ENCODE results near the gene KCNJ4. TPM values are rescaled to one million over a fixed set of nuclear protein-coding genes. Genes with fewer than 3 reads are reported as not detected.

The KCNJ4 gene
- polyA plus RNA-seq, 4 donors, result 0.06 to 2.1 TPM; not detected in 2

GRCh38 chr22:38461414-38462081 lies 6.5 kb upstream of the KCNJ4 start:
- DNase-seq (peak; percentile 55 to 90), FAIRE-seq (no peak)
- H3K27me3 ChIP-seq (ENCODE audit: control insufficient read depth in 3 of 3, insufficient read depth in 3 of 3, low read length in 3 of 3), result peaks cover 0 to 64% (median 14%) of the 10 kb centered on the region in 3 donors
- H3K27ac ChIP-seq (ENCODE audit: low read depth in 1 of 3, low read length in 2 of 3), result no peak overlapping the region
- H3K4me3 ChIP-seq (ENCODE audit: low read depth in 1 of 3, low read length in 3 of 3), result no peak overlapping the region
- no peaks in the 10 kb centered on the region for H3K9me3 ChIP-seq (ENCODE audit: control insufficient read depth in 2 of 2, insufficient read depth in 1 of 2, low read depth in 1 of 2, low read length in 1 of 2)
- no peaks in the 10 kb centered on the region for H3K36me3 ChIP-seq (ENCODE audit: control insufficient read depth in 3 of 3, insufficient read depth in 2 of 3, low read depth in 1 of 3, low read length in 3 of 3)
- WGBS, 3 donors, result 10 to 14% (median 11%) methylated on average over 50 to 51 of the region's 51 CpGs
- H3K4me1 ChIP-seq (ENCODE audit: control insufficient read depth in 3 of 3, insufficient read depth in 2 of 3, low read depth in 1 of 3, low read length in 2 of 3), result peaks cover 0 to 23% (median 3%) of the 10 kb centered on the region in 3 donors

- H3K36me3 ChIP-seq (ENCODE audit: control insufficient read depth in 3 of 3, insufficient read depth in 2 of 3, low read depth in 1 of 3, low read length in 3 of 3), result no peaks in the 10 kb centered on the region
- no peaks in the 10 kb centered on the region for H3K9me3 ChIP-seq (ENCODE audit: control insufficient read depth in 2 of 2, insufficient read depth in 1 of 2, low read depth in 1 of 2, low read length in 1 of 2)
- WGBS, 3 donors, result 18 to 49% (median 41%) methylated on average over 9 of the region's 9 CpGs
- FAIRE-seq (no peak), DNase-seq (no peak)
- H3K27me3 ChIP-seq (ENCODE audit: control insufficient read depth in 3 of 3, insufficient read depth in 3 of 3, low read length in 3 of 3), result peaks cover 0 to 69% (median 19%) of the 10 kb centered on the region in 3 donors
- H3K4me3 ChIP-seq (ENCODE audit: low read depth in 1 of 3, low read length in 3 of 3), result no peak overlapping the region
- peaks cover 0 to 23% (median 3%) of the 10 kb centered on the region in 3 donors for H3K4me1 ChIP-seq (ENCODE audit: control insufficient read depth in 3 of 3, insufficient read depth in 2 of 3, low read depth in 1 of 3, low read length in 2 of 3)
- H3K27ac ChIP-seq (ENCODE audit: low read depth in 1 of 3, low read length in 2 of 3), result no peak overlapping the region
These were observed 6.0 kb upstream of the KCNJ4 start for GRCh38 chr22:38461057-38461413.

- H3K27me3 ChIP-seq (ENCODE audit: control insufficient read depth in 3 of 3, insufficient read depth in 3 of 3, low read length in 3 of 3), result peaks cover 0 to 70% (median 20%) of the 10 kb centered on the region in 3 donors
- no peak for DNase-seq
- no peak for FAIRE-seq
These were observed 5.4 kb upstream of the KCNJ4 start for GRCh38 chr22:38460426-38460840.

GRCh38 chr22:38456841-38457699 lies 2.1 kb upstream of the KCNJ4 start:
- no peak overlapping the region for H3K4me3 ChIP-seq (ENCODE audit: low read depth in 1 of 3, low read length in 3 of 3)
- FAIRE-seq (no peak), DNase-seq (no peak)
- H3K27me3 ChIP-seq (ENCODE audit: control insufficient read depth in 3 of 3, insufficient read depth in 3 of 3, low read length in 3 of 3), result peaks cover 0 to 81% (median 35%) of the 10 kb centered on the region in 3 donors
- H3K9me3 ChIP-seq (ENCODE audit: control insufficient read depth in 2 of 2, insufficient read depth in 1 of 2, low read depth in 1 of 2, low read length in 1 of 2), result no peaks in the 10 kb centered on the region
- no peak overlapping the region for H3K27ac ChIP-seq (ENCODE audit: low read depth in 1 of 3, low read length in 2 of 3)
- WGBS, 3 donors, result 62 to 79% (median 70%) methylated on average over 14 of the region's 14 CpGs
- no peaks in the 10 kb centered on the region for H3K36me3 ChIP-seq (ENCODE audit: control insufficient read depth in 3 of 3, insufficient read depth in 2 of 3, low read depth in 1 of 3, low read length in 3 of 3)
- peaks cover 0 to 12% (median 3%) of the 10 kb centered on the region in 3 donors for H3K4me1 ChIP-seq (ENCODE audit: control insufficient read depth in 3 of 3, insufficient read depth in 2 of 3, low read depth in 1 of 3, low read length in 2 of 3)

More at GRCh38 chr22:38460426-38460840, 5.4 kb upstream of the KCNJ4 start:
- 17 to 55% (median 35%) methylated on average over 8 of the region's 8 CpGs for whole genome bisulfite sequencing, 3 donors
- H3K4me3 ChIP-seq (ENCODE audit: low read depth in 1 of 3, low read length in 3 of 3), result no peak overlapping the region
- H3K27ac ChIP-seq (ENCODE audit: low read depth in 1 of 3, low read length in 2 of 3), result no peak overlapping the region
- no peaks in the 10 kb centered on the region for H3K9me3 ChIP-seq (ENCODE audit: control insufficient read depth in 2 of 2, insufficient read depth in 1 of 2, low read depth in 1 of 2, low read length in 1 of 2)
- no peaks in the 10 kb centered on the region for H3K36me3 ChIP-seq (ENCODE audit: control insufficient read depth in 3 of 3, insufficient read depth in 2 of 3, low read depth in 1 of 3, low read length in 3 of 3)
- H3K4me1 ChIP-seq (ENCODE audit: control insufficient read depth in 3 of 3, insufficient read depth in 2 of 3, low read depth in 1 of 3, low read length in 2 of 3), result peaks cover 0 to 23% (median 3%) of the 10 kb centered on the region in 3 donors

- Histone ChIP-seq H3K4me3 (ENCODE audit: low read depth in 1 of 3, low read length in 3 of 3) (no peak overlapping the region), H3K36me3 (ENCODE audit: control insufficient read depth in 3 of 3, insufficient read depth in 2 of 3, low read depth in 1 of 3, low read length in 3 of 3) (no peaks in the 10 kb centered on the region), H3K27ac (ENCODE audit: low read depth in 1 of 3, low read length in 2 of 3) (no peak overlapping the region), H3K27me3 (ENCODE audit: control insufficient read depth in 3 of 3, insufficient read depth in 3 of 3, low read length in 3 of 3) (peaks cover 0 to 80% (median 35%) of the 10 kb centered on the region in 3 donors), H3K9me3 (ENCODE audit: control insufficient read depth in 2 of 2, insufficient read depth in 1 of 2, low read depth in 1 of 2, low read length in 1 of 2) (no peaks in the 10 kb centered on the region), H3K4me1 (ENCODE audit: control insufficient read depth in 3 of 3, insufficient read depth in 2 of 3, low read depth in 1 of 3, low read length in 2 of 3) (peaks cover 0 to 6% (median 0%) of the 10 kb centered on the region in 3 donors)
- DNase-seq, result no peak
- no peak for FAIRE-seq
- 21 to 45% (median 38%) methylated on average over 16 to 17 of the region's 17 CpGs for WGBS, 3 donors
These were observed 1.4 kb upstream of the KCNJ4 start for GRCh38 chr22:38456272-38456835.

GRCh38 chr22:38455530-38456271 lies 702 bp upstream of the KCNJ4 start:
- Histone ChIP-seq H3K9me3 (ENCODE audit: control insufficient read depth in 2 of 2, insufficient read depth in 1 of 2, low read depth in 1 of 2, low read length in 1 of 2) (no peaks in the 10 kb centered on the region), H3K4me1 (ENCODE audit: control insufficient read depth in 3 of 3, insufficient read depth in 2 of 3, low read depth in 1 of 3, low read length in 2 of 3) (peaks cover 0 to 4% (median 0%) of the 10 kb centered on the region in 3 donors), H3K4me3 (ENCODE audit: low read depth in 1 of 3, low read length in 3 of 3) (peak overlapping the region in 1 of 3 donors; percentile 50), H3K27ac (ENCODE audit: low read depth in 1 of 3, low read length in 2 of 3) (no peak overlapping the region), H3K36me3 (ENCODE audit: control insufficient read depth in 3 of 3, insufficient read depth in 2 of 3, low read depth in 1 of 3, low read length in 3 of 3) (no peaks in the 10 kb centered on the region), H3K27me3 (ENCODE audit: control insufficient read depth in 3 of 3, insufficient read depth in 3 of 3, low read length in 3 of 3) (peaks cover 0 to 80% (median 33%) of the 10 kb centered on the region in 3 donors)
- FAIRE-seq (no peak), DNase-seq (peak in 1 of 2 donors; percentile 64)
- WGBS, 3 donors, result 1 to 4% (median 1%) methylated on average over 40 to 90 of the region's 90 CpGs

GRCh38 chr22:38454353-38455075 lies 485 bp downstream of the KCNJ4 start:
- peak overlapping the region in 2 of 3 donors; percentile 19 to 50 for H3K4me3 ChIP-seq (ENCODE audit: low read depth in 1 of 3, low read length in 3 of 3)
- no peaks in the 10 kb centered on the region for H3K9me3 ChIP-seq (ENCODE audit: control insufficient read depth in 2 of 2, insufficient read depth in 1 of 2, low read depth in 1 of 2, low read length in 1 of 2)
- peak in 1 of 2 donors; percentile 58 for DNase-seq
- peaks cover 0 to 4% (median 0%) of the 10 kb centered on the region in 3 donors for H3K4me1 ChIP-seq (ENCODE audit: control insufficient read depth in 3 of 3, insufficient read depth in 2 of 3, low read depth in 1 of 3, low read length in 2 of 3)
- 3 to 5% (median 4%) methylated on average over 36 to 67 of the region's 67 CpGs for WGBS, 3 donors
- no peak overlapping the region for H3K27ac ChIP-seq (ENCODE audit: low read depth in 1 of 3, low read length in 2 of 3)
- H3K36me3 ChIP-seq (ENCODE audit: control insufficient read depth in 3 of 3, insufficient read depth in 2 of 3, low read depth in 1 of 3, low read length in 3 of 3), result no peaks in the 10 kb centered on the region
- FAIRE-seq, result no peak
- peaks cover 0 to 80% (median 33%) of the 10 kb centered on the region in 3 donors for H3K27me3 ChIP-seq (ENCODE audit: control insufficient read depth in 3 of 3, insufficient read depth in 3 of 3, low read length in 3 of 3)

Measured in small intestine (tissue), 7 donors.